MM.1S (cell line): Measurements from ENCODE around the gene HECW1.

Experiments
- DNase-seq: peaks from one replicate; pipeline ENCODE4 v3.0.0-alpha.2; 2015
- H2AFZ ChIP-seq: fragments of 300-600 bp; sonication (generic); 2 replicates; pipeline ENCODE4 v1.6.0; 2016; ENCODE audit warnings: antibody characterized with exemption, low read length
- H3F3A ChIP-seq: fragments of 300-600 bp; sonication (generic); 2 replicates; pipeline ENCODE4 v1.6.1; 2016; ENCODE audit warnings: mild to moderate bottlenecking, antibody characterized with exemption, low read length, moderate library complexity, mixed read lengths; ENCODE audit not compliant: insufficient read depth
- H3K27ac ChIP-seq: fragments of 300-600 bp; sonication (generic); 2 replicates; pipeline ENCODE4 v1.5.1; 2016; ENCODE audit warnings: mild to moderate bottlenecking, low read length
- H3K27me3 ChIP-seq: fragments of 300-600 bp; sonication (generic); replicated peaks from 2 replicates; pipeline ENCODE4 v1.6.0; 2016; ENCODE audit warnings: low read length; ENCODE audit not compliant: insufficient read depth
- H3K36me3 ChIP-seq: fragments of 300-600 bp; sonication (generic); replicated peaks from 2 replicates; pipeline ENCODE4 v1.6.1; 2016; ENCODE audit warnings: mild to moderate bottlenecking, low read length, mixed read lengths; ENCODE audit not compliant: insufficient read depth
- H3K4me1 ChIP-seq: fragments of 300-600 bp; sonication (generic); 2 replicates; pipeline ENCODE4 v1.6.1; 2016; ENCODE audit warnings: low read length, mixed read lengths
- H3K4me2 ChIP-seq: fragments of 300-600 bp; sonication (generic); 2 replicates; pipeline ENCODE4 v1.6.0; 2016; ENCODE audit warnings: low read depth, low read length
- H3K4me3 ChIP-seq: fragments of 300-600 bp; sonication (generic); 2 replicates; pipeline ENCODE4 v1.5.1; 2016; ENCODE audit warnings: low read length, mixed read lengths
- H3K79me2 ChIP-seq: fragments of 300-600 bp; sonication (generic); 2 replicates; pipeline ENCODE4 v1.6.1; 2016; ENCODE audit warnings: mixed run types, low read length, mixed read lengths
- H3K9ac ChIP-seq: fragments of 300-600 bp; sonication (generic); 2 replicates; pipeline ENCODE4 v1.6.1; 2016; ENCODE audit warnings: low read length, mixed read lengths
- H3K9me2 ChIP-seq: fragments of 300-600 bp; sonication (generic); replicated peaks from 2 replicates; pipeline ENCODE4 v1.6.1; 2016; ENCODE audit warnings: mild to moderate bottlenecking, low read length, mixed read lengths; ENCODE audit not compliant: insufficient read depth
- H3K9me3 ChIP-seq: fragments of 300-600 bp; sonication (generic); replicated peaks from 2 replicates; pipeline ENCODE4 v1.6.1; 2016; ENCODE audit warnings: mild to moderate bottlenecking, low read length, mixed read lengths; ENCODE audit not compliant: insufficient read depth
- H4K20me1 ChIP-seq: fragments of 300-600 bp; sonication (generic); 2 replicates; pipeline ENCODE4 v1.6.1; 2016; ENCODE audit warnings: mild to moderate bottlenecking, low read length, moderate library complexity, mixed read lengths; ENCODE audit not compliant: insufficient read depth
- EZH2 ChIP-seq: fragments of 300-600 bp; sonication (generic); optimal IDR thresholded peaks from 2 replicates; pipeline ENCODE3; 2017; ENCODE audit warnings: low read depth, mild to moderate bottlenecking, antibody characterized with exemption, low read length, mixed read lengths
- EZH2phosphoT487 ChIP-seq: fragments of 300-600 bp; sonication (generic); IDR thresholded peaks from 2 replicates; pipeline ENCODE4 v1.6.1; 2018; ENCODE audit warnings: antibody characterized with exemption, low read length
- TF ChIP-seq, protein P1 (sequence below): fragments of 300-600 bp; sonication (generic); IDR thresholded peaks from 2 replicates; pipeline ENCODE4 v1.5.1; 2016; ENCODE audit warnings: antibody characterized with exemption, low read length, mixed read lengths

Gene HECW1

DNA sequence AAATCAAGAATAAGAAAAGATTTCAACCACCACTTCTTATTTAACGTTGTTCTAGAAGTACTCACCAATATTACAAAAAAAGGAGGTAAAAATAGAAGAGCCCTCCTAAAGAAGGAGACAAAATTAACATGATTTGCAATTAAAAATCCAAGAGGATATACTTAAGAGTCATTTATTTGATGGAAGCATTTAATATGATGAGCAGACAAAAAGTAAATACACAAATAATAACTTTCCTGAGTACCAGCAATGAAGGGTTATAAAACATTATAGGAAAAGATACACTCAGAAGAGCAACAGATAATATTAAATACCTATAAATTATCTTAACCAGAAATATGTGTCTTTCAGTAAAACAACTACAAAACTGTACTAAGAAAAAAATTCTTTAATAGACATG lies 363.5 kb downstream of the HECW1 start:
- Histone ChIP-seq H3K27me3 (no peaks in the 10 kb centered on the region), H3K79me2 (no peaks in the 10 kb centered on the region), H3K9ac (no peak overlapping the region), H3K4me3 (no peak overlapping the region), H3K36me3 (no peaks in the 10 kb centered on the region), H3K9me3 (no peaks in the 10 kb centered on the region), H3K4me2 (no peak overlapping the region), H3F3A (0 out of 2 replicates have a peak, but pooled peaks cover 5% of the 10 kb centered on the region), H3K4me1 (peaks cover 18% of the 10 kb centered on the region), H3K9me2 (no peaks in the 10 kb centered on the region), H2AFZ (no peak overlapping the region), H3K27ac (no peak overlapping the region), H4K20me1 (no peaks in the 10 kb centered on the region)
- no peak for DNase-seq
- no peak for TF ChIP-seq EZH2phosphoT487
- TF ChIP-seq EZH2: no peak
- TF ChIP-seq, protein P1, sequence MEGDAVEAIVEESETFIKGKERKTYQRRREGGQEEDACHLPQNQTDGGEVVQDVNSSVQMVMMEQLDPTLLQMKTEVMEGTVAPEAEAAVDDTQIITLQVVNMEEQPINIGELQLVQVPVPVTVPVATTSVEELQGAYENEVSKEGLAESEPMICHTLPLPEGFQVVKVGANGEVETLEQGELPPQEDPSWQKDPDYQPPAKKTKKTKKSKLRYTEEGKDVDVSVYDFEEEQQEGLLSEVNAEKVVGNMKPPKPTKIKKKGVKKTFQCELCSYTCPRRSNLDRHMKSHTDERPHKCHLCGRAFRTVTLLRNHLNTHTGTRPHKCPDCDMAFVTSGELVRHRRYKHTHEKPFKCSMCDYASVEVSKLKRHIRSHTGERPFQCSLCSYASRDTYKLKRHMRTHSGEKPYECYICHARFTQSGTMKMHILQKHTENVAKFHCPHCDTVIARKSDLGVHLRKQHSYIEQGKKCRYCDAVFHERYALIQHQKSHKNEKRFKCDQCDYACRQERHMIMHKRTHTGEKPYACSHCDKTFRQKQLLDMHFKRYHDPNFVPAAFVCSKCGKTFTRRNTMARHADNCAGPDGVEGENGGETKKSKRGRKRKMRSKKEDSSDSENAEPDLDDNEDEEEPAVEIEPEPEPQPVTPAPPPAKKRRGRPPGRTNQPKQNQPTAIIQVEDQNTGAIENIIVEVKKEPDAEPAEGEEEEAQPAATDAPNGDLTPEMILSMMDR: no peak

DNA sequence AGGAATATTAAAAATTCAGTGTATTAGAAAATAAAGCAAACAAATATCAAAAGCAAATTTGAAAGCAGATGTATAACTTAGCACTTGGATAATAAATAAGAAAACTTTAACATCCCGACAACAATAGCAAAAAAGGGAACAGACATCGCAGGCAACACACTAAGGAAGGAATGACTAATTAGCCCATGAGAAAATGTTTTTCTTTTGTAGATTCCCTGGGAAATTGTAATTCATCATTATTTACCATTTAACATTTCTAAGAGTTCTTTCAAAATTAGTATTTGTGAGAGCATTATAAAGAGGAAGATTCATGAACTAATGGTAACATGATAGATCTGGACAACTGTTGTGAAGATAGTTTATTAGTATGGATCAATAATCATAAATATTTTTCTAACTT lies 364.4 kb downstream of the HECW1 start:
- H3K27me3 ChIP-seq: no peaks in the 10 kb centered on the region
- no peak for DNase-seq
- no peak overlapping the region for H3K9ac ChIP-seq
- H3K4me1 ChIP-seq: peaks cover 18% of the 10 kb centered on the region
- no peaks in the 10 kb centered on the region for H3K9me3 ChIP-seq
- H3K9me2 ChIP-seq: no peaks in the 10 kb centered on the region
- 0 out of 2 replicates have a peak, but pooled peaks cover 5% of the 10 kb centered on the region for H3F3A ChIP-seq
- no peak overlapping the region for H3K4me3 ChIP-seq
- H2AFZ ChIP-seq: no peak overlapping the region
- no peaks in the 10 kb centered on the region for H3K36me3 ChIP-seq
- TF ChIP-seq, protein P1: no peak
- no peak overlapping the region for H3K4me2 ChIP-seq
- no peak overlapping the region for H3K27ac ChIP-seq
- no peaks in the 10 kb centered on the region for H3K79me2 ChIP-seq
- no peaks in the 10 kb centered on the region for H4K20me1 ChIP-seq

DNA sequence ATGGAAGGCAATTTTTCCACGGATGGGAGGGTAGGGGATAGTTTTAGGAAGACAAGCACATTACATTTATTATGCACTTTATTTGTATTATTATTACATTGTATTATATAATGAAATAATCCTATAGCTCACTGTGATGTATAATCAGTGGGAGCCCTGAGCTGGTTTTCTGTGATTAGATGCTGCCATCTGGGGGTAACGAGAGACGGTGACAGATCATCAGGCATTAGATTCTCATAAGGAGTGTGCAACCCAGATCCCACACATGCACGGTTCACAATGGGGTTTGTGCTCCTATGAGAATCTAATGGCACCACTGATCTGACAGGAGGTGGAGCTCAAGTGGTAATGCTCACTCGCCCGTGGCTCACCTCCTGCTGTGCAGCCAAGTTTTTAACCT lies 366.6 kb downstream of the HECW1 start:
- H3K9ac ChIP-seq: no peak overlapping the region
- H3K4me1 ChIP-seq: peaks cover 18% of the 10 kb centered on the region
- no peaks in the 10 kb centered on the region for H3K9me2 ChIP-seq
- no peak overlapping the region for H2AFZ ChIP-seq
- DNase-seq: peak; percentile 12
- H3K9me3 ChIP-seq: no peaks in the 10 kb centered on the region
- H3K79me2 ChIP-seq: no peaks in the 10 kb centered on the region
- H3K36me3 ChIP-seq: no peaks in the 10 kb centered on the region
- H3K4me3 ChIP-seq: no peak overlapping the region
- no peak for TF ChIP-seq EZH2phosphoT487
- TF ChIP-seq, protein P1: no peak
- TF ChIP-seq EZH2: no peak
- no peak overlapping the region for H3K27ac ChIP-seq
- no peaks in the 10 kb centered on the region for H4K20me1 ChIP-seq
- H3F3A ChIP-seq: 0 out of 2 replicates have a peak, but pooled peaks cover 5% of the 10 kb centered on the region
- H3K4me2 ChIP-seq: no peak overlapping the region
- no peaks in the 10 kb centered on the region for H3K27me3 ChIP-seq
